Sigmoid colon (tissue), 7 donors: ENCODE results near the gene GAL3ST2. TPM values are rescaled to one million over a fixed set of nuclear protein-coding genes. Genes with fewer than 3 reads are reported as not detected.

Source experiments
- DNase-seq: peaks from one replicate; pipeline ENCODE4 v3.0.0-alpha.2; 2019
- H3K27ac ChIP-seq, 4 donors: fragments of 200-600 bp; sonication (generic); one replicate each; pipeline ENCODE4 v1.5.1; 2016 to 2019; ENCODE audit warnings: mild to moderate bottlenecking in 1 of 4
- H3K27me3 ChIP-seq, 3 donors: fragments of 200-600 bp; sonication (generic); one replicate each; pipeline ENCODE4 v1.5.1; 2019; ENCODE audit warnings: mild to moderate bottlenecking in 1 of 3
- H3K36me3 ChIP-seq, 4 donors: fragments of 200-600 bp; sonication (generic); one replicate each; pipeline ENCODE4 v1.5.1; 2016 to 2019
- H3K4me1 ChIP-seq, 4 donors: fragments of 200-600 bp; sonication (generic); one replicate each; pipeline ENCODE4 v1.5.1; 2017 to 2019
- H3K4me3 ChIP-seq, 4 donors: fragments of 200-600 bp; sonication (generic); one replicate each; pipeline ENCODE4 v1.5.1; 2017 to 2019; ENCODE audit warnings: mild to moderate bottlenecking in 2 of 4, moderate library complexity in 1 of 4
- H3K9me3 ChIP-seq, 4 donors: fragments of 200-600 bp in 3 of 4; sonication (generic) in 3 of 4; one replicate each; pipeline versions ENCODE4 v1.5.1 to v1.6.1; 2013 to 2019
- CTCF ChIP-seq, 4 experiments: fragments of 450-650 bp in 3 of 4; fragments of 200-600 bp in 1 of 4; IDR thresholded peaks; one replicate each; pipeline ENCODE4 v1.5.1; 2016 to 2019; ENCODE audit warnings: antibody characterized with exemption in 4 of 4, mild to moderate bottlenecking in 3 of 4, moderate library complexity in 2 of 4
- EP300 ChIP-seq, 4 donors: sonication (generic); formaldehyde crosslinking; IDR thresholded peaks; one replicate each; pipeline ENCODE4 v1.6.1; 2017; ENCODE audit warnings: antibody characterized with exemption in 4 of 4
- POLR2A ChIP-seq, 2 donors: fragments of 450-650 bp; IDR thresholded peaks; one replicate each; pipeline ENCODE4 v1.6.1; 2016; ENCODE audit warnings: antibody characterized with exemption in 2 of 2, mild to moderate bottlenecking in 2 of 2, moderate library complexity in 2 of 2
- POLR2AphosphoS5 ChIP-seq, 4 donors: sonication (generic); formaldehyde crosslinking; IDR thresholded peaks; one replicate each; pipeline ENCODE4 v1.6.1; 2017; ENCODE audit warnings: antibody characterized with exemption in 4 of 4
- WGBS, 2 donors: extraction: QIAGEN DNeasy Blood & Tissue Kit; methylation state at CpG; one replicate each; pipeline ENCODE4 v1.1.7; 2013; 5-methylcytosine and 5-hydroxymethylcytosine counted together
- intact Hi-C: fragments of 100-400 bp; cut with DNase I; formaldehyde crosslinking; loops from one replicate; pipeline ENCODE4 v1.15.1; 2023
- polyA plus RNA-seq, 3 donors: library from polyadenylated mRNA; stranded (reverse); fragments of 200-250 nt; gene quantifications; one replicate each; pipeline ENCODE4 v1.2.3, GENCODE V29; 2013
- total RNA-seq, 4 donors: library from RNA; depleted of rRNA; stranded (reverse); fragments of >200 nt; gene quantifications; one replicate each; pipeline ENCODE4 v1.1.0, GENCODE V29; 2016
- donor health status: healthy with polysubstance abuse.
- donor health status: Bipolar disorder and iron deficiency.
- donor health status: healthy.

Gene GAL3ST2
- total and polyA plus RNA-seq, 7 donors, result 0.33 to 13.6 (median 3.0) TPM; not detected in 2

- intact Hi-C loops, result no loop called here
- Histone ChIP-seq H3K36me3 (no peaks in the 10 kb centered on the region), H3K27me3 (peaks cover 5 to 49% (median 28%) of the 10 kb centered on the region in 3 donors), H3K4me1 (peaks cover 0 to 10% (median 8%) of the 10 kb centered on the region in 4 donors), H3K4me3 (no peak overlapping the region), H3K27ac (no peak overlapping the region), H3K9me3 (no peaks in the 10 kb centered on the region)
- DNase-seq, result peak; percentile 56
- TF ChIP-seq CTCF (IDR thresholded peaks at IDR 0.05) (no peak), POLR2A (IDR thresholded peaks at IDR 0.05) (no peak), EP300 (IDR thresholded peaks at IDR 0.05) (no peak), POLR2AphosphoS5 (IDR thresholded peaks at IDR 0.05) (no peak)
- WGBS, 2 donors, result 72 to 79% methylated on average over 27 of the region's 27 CpGs
Measured at GRCh38 chr2:241770185-241770935, 6.3 kb upstream of the GAL3ST2 start.

- WGBS, 2 donors, result 96% methylated on average over 12 of the region's 12 CpGs
- TF ChIP-seq POLR2A (IDR thresholded peaks at IDR 0.05) (no peak), EP300 (IDR thresholded peaks at IDR 0.05) (no peak), CTCF (IDR thresholded peaks at IDR 0.05) (no peak), POLR2AphosphoS5 (IDR thresholded peaks at IDR 0.05) (no peak)
Measured at GRCh38 chr2:241770936-241771285, 5.7 kb upstream of the GAL3ST2 start.

GRCh38 chr2:241771286-241772062 is 5.1 kb upstream of the GAL3ST2 start:
- intact Hi-C loops, result no loop called here
- WGBS, 2 donors, result 79 to 83% methylated on average over 38 of the region's 38 CpGs
- no peak overlapping the region for H3K27ac ChIP-seq
- TF ChIP-seq POLR2AphosphoS5 (IDR thresholded peaks at IDR 0.05), result no peak
- TF ChIP-seq EP300 (IDR thresholded peaks at IDR 0.05), result no peak
- TF ChIP-seq POLR2A (IDR thresholded peaks at IDR 0.05), result no peak
- TF ChIP-seq CTCF (IDR thresholded peaks at IDR 0.05), result no peak
- H3K9me3 ChIP-seq, result no peaks in the 10 kb centered on the region
- peak; percentile 81 for DNase-seq
- no peaks in the 10 kb centered on the region for H3K36me3 ChIP-seq
- H3K4me1 ChIP-seq, result peaks cover 0 to 10% (median 8%) of the 10 kb centered on the region in 4 donors
- H3K4me3 ChIP-seq, result no peak overlapping the region
- H3K27me3 ChIP-seq, result peaks cover 5 to 59% (median 36%) of the 10 kb centered on the region in 3 donors

More at GRCh38 chr2:241770936-241771285, 5.7 kb upstream of the GAL3ST2 start:
- H3K27me3 ChIP-seq, result peaks cover 5 to 55% (median 33%) of the 10 kb centered on the region in 3 donors
- no peaks in the 10 kb centered on the region for H3K9me3 ChIP-seq
- intact Hi-C loops, result no loop called here
- H3K4me3 ChIP-seq, result no peak overlapping the region
- no peaks in the 10 kb centered on the region for H3K36me3 ChIP-seq
- peaks cover 0 to 10% (median 8%) of the 10 kb centered on the region in 4 donors for H3K4me1 ChIP-seq
- H3K27ac ChIP-seq, result no peak overlapping the region
- DNase-seq, result no peak

- no peak for TF ChIP-seq POLR2AphosphoS5 (IDR thresholded peaks at IDR 0.05)
- TF ChIP-seq POLR2A (IDR thresholded peaks at IDR 0.05), result no peak
- TF ChIP-seq EP300 (IDR thresholded peaks at IDR 0.05), result no peak
- TF ChIP-seq CTCF (IDR thresholded peaks at IDR 0.05), result no peak
- intact Hi-C loops, result no loop called here
- H3K4me1 ChIP-seq, result peaks cover 0 to 10% (median 8%) of the 10 kb centered on the region in 4 donors
- no peaks in the 10 kb centered on the region for H3K9me3 ChIP-seq
- H3K36me3 ChIP-seq, result no peaks in the 10 kb centered on the region
- peaks cover 5 to 65% (median 40%) of the 10 kb centered on the region in 3 donors for H3K27me3 ChIP-seq
- H3K27ac ChIP-seq, result no peak overlapping the region
- no peak for DNase-seq
- WGBS, 2 donors, result 39 to 49% methylated on average over 9 of the region's 9 CpGs
- H3K4me3 ChIP-seq, result no peak overlapping the region
Measured at GRCh38 chr2:241772063-241772499, 4.5 kb upstream of the GAL3ST2 start.
